ENCODE measurements around the gene PPTC7. TPM values are rescaled to one million over a fixed set of nuclear protein-coding genes. Genes with fewer than 3 reads are reported as not detected.

The PPTC7 gene
- total and polyA plus RNA-seq, 10 of the 15 experiments (the other 5 are each of a cell fraction or from before 2014, with no cell fraction given) = 4.0 to 69.6 (median 12.3) TPM

DNA sequence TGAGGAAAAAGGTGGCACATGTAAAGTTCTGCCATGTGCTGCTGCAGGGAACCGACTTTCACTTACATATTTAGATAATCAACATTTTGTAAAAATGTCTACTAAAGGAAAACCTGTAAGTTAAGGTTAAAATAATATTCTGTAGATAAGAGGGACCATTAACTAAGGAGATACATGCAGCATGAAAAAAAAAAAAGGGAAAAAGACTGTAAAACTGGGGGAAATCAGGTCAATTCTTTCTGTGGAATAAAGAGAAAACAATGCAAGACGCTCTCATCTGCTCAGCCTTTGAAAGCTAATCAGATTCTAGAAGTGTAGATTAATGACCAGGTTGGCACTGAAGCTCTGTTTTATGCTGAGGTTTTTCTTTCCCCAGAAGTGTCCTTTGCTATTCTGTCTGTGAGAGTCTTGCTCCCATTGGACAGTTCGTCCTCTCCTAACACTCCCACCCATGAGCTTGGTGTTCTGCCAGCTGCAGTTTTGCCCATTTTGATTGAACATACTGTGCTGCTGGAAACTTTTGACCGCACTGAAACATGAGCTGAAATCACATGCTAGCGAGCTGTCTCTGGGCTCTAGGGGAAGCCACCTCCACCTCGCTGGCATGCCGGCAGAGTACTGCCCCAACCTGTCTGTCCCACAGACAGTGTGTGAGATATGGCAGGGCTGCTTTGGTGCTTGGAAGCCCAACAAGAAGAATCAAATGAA, 39.7 kb downstream of the PPTC7 start (continued):
- TF ChIP-seq NKRF (conservative IDR thresholded peaks at IDR 0.05) (peak; percentile 46; the same call in 1 of the 2 replicates), SMARCA5 (IDR thresholded peaks at IDR 0.05) (peak; percentile 59; the same call in 1 of the 2 replicates), ZZZ3 (IDR thresholded peaks at IDR 0.05; ENCODE audit: control insufficient read depth, insufficient read length, low read depth) (no peak), EP300 (IDR thresholded peaks at IDR 0.05; ENCODE audit: borderline replicate concordance in 1 of 2, control insufficient read depth in 1 of 2, low read depth in 2 of 2, low read length in 2 of 2) (peak in 1 of 2 experiments; percentile 53; a peak in 1 of 4 replicates), SREBF1 (IDR thresholded peaks at IDR 0.05; ENCODE audit: low read length) (no peak), NR2C1 (IDR thresholded peaks at IDR 0.05) (no peak), USF2 (IDR thresholded peaks at IDR 0.05; ENCODE audit: borderline replicate concordance, low read depth, low read length) (no peak), ATF7 (IDR thresholded peaks at IDR 0.05; ENCODE audit: low read depth) (0 out of 2 replicates have a peak, but pooled peaks have one; percentile 57), ZNF384 (IDR thresholded peaks at IDR 0.05; ENCODE audit: borderline replicate concordance, low read depth, low read length) (no peak), SIX5 (IDR thresholded peaks at IDR 0.05; ENCODE audit: low read depth, low read length, severe bottlenecking) (no peak), TCF7 (IDR thresholded peaks at IDR 0.05; ENCODE audit: borderline replicate concordance) (no peak), RBBP5 (conservative IDR thresholded peaks at IDR 0.05) (no peak), RFX5 (IDR thresholded peaks at IDR 0.05; ENCODE audit: low read depth, low read length) (no peak), RELA (IDR thresholded peaks at IDR 0.05; ENCODE audit: borderline replicate concordance, partially characterized antibody) (peak; percentile 14), HSF1 (IDR thresholded peaks at IDR 0.05; ENCODE audit: low read depth, low read length) (no peak), IKZF2 (IDR thresholded peaks at IDR 0.05) (peak; percentile 52 to 59; a peak in 2 of 4 replicates), CBX3 (IDR thresholded peaks at IDR 0.05; ENCODE audit: borderline replicate concordance, low read depth) (no peak), ZBED1 (IDR thresholded peaks at IDR 0.05; ENCODE audit: borderline replicate concordance) (no peak), KDM1A (IDR thresholded peaks at IDR 0.05; ENCODE audit: borderline replicate concordance) (no peak), BMI1 (IDR thresholded peaks at IDR 0.05; ENCODE audit: borderline replicate concordance) (no peak)
- TF ChIP-seq, protein P1, sequence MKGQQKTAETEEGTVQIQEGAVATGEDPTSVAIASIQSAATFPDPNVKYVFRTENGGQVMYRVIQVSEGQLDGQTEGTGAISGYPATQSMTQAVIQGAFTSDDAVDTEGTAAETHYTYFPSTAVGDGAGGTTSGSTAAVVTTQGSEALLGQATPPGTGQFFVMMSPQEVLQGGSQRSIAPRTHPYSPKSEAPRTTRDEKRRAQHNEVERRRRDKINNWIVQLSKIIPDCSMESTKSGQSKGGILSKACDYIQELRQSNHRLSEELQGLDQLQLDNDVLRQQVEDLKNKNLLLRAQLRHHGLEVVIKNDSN (IDR thresholded peaks at IDR 0.05; ENCODE audit: borderline replicate concordance, extremely low read length, insufficient read depth, low read depth, low read length) = no peak
- TF ChIP-seq, protein P2, sequence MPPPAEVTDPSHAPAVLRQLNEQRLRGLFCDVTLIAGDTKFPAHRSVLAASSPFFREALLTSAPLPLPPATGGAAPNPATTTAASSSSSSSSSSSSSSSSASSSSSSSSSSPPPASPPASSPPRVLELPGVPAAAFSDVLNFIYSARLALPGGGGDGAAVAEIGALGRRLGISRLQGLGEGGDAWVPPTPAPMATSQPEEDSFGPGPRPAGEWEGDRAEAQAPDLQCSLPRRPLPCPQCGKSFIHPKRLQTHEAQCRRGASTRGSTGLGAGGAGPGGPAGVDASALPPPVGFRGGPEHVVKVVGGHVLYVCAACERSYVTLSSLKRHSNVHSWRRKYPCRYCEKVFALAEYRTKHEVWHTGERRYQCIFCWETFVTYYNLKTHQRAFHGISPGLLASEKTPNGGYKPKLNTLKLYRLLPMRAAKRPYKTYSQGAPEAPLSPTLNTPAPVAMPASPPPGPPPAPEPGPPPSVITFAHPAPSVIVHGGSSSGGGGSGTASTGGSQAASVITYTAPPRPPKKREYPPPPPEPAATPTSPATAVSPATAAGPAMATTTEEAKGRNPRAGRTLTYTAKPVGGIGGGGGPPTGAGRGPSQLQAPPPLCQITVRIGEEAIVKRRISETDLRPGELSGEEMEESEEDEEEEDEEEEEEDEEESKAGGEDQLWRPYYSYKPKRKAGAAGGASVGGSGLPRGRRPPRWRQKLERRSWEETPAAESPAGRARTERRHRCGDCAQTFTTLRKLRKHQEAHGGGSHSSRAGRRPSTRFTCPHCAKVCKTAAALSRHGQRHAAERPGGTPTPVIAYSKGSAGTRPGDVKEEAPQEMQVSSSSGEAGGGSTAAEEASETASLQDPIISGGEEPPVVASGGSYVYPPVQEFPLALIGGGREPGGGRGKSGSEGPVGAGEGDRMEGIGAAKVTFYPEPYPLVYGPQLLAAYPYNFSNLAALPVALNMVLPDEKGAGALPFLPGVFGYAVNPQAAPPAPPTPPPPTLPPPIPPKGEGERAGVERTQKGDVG (CRISPR knock-in tag; IDR thresholded peaks at IDR 0.05) = no peak

Measured in GM12878 (cell line).